H9 (cell line): ENCODE results near the gene FGF4. TPM values are rescaled to one million over a fixed set of nuclear protein-coding genes. Genes with fewer than 3 reads are reported as not detected.

ENCODE experiments used
- DNase-seq: peaks from one replicate; pipeline ENCODE4 v3.0.0-alpha.2; 2017
- H2AFZ ChIP-seq: one replicate; pipeline ENCODE4 v1.6.1; 2013; ENCODE audit warnings: mild to moderate bottlenecking, low read length, control low read depth, moderate library complexity
- H2AK5ac ChIP-seq: 2 replicates; pipeline ENCODE4 v1.6.1; 2013; ENCODE audit warnings: low read length, control low read depth, mixed read lengths; ENCODE audit not compliant: insufficient read length
- H2BK120ac ChIP-seq: one replicate; pipeline ENCODE4 v1.6.1; 2013; ENCODE audit warnings: low read depth, mild to moderate bottlenecking, low read length, control low read depth, inconsistent platforms; ENCODE audit not compliant: poor library complexity, severe bottlenecking
- H2BK12ac ChIP-seq: 2 replicates; pipeline ENCODE4 v1.6.1; 2013; ENCODE audit warnings: low read length, control low read depth, mixed read lengths, low read depth; ENCODE audit not compliant: insufficient read length
- H2BK15ac ChIP-seq: 2 replicates; pipeline ENCODE4 v1.6.1; 2013; ENCODE audit warnings: low read depth, low read length, control low read depth
- H2BK20ac ChIP-seq: one replicate; pipeline ENCODE4 v1.6.1; 2013; ENCODE audit warnings: low read depth, mild to moderate bottlenecking, low read length, control low read depth, inconsistent platforms; ENCODE audit not compliant: poor library complexity, severe bottlenecking
- H2BK5ac ChIP-seq: 2 replicates; pipeline ENCODE4 v1.6.1; 2013; ENCODE audit warnings: low read length, control low read depth, mixed read lengths; ENCODE audit not compliant: insufficient read length
- H3K14ac ChIP-seq: 2 replicates; pipeline ENCODE4 v1.6.1; 2013; ENCODE audit warnings: low read length, control low read depth; ENCODE audit not compliant: insufficient read depth
- H3K18ac ChIP-seq: 2 replicates; pipeline ENCODE4 v1.6.1; 2013; ENCODE audit warnings: low read depth, mild to moderate bottlenecking, mixed read lengths, low read length, control low read depth; ENCODE audit not compliant: insufficient read length
- H3K23ac ChIP-seq: 2 replicates; pipeline ENCODE4 v1.6.1; 2013; ENCODE audit warnings: low read length, control low read depth, mixed read lengths, low read depth; ENCODE audit not compliant: insufficient read length
- H3K23me2 ChIP-seq: 2 replicates; pipeline ENCODE4 v1.6.1; 2013; ENCODE audit warnings: low read depth, mild to moderate bottlenecking, mixed read lengths, low read length, control low read depth; ENCODE audit not compliant: insufficient read length, poor library complexity, severe bottlenecking
- H3K27ac ChIP-seq: 2 replicates; pipeline ENCODE4 v1.5.1; 2013; ENCODE audit warnings: low read length, control low read depth, mixed read lengths, low read depth; ENCODE audit not compliant: insufficient read length
- H3K27me3 ChIP-seq: 2 replicates; pipeline ENCODE4 v1.6.1; 2013; ENCODE audit warnings: low read length, control low read depth, inconsistent platforms; ENCODE audit not compliant: insufficient read depth
- H3K4ac ChIP-seq: 2 replicates; pipeline ENCODE4 v1.6.1; 2013; ENCODE audit warnings: low read depth, mild to moderate bottlenecking, control low read depth, inconsistent platforms, low read length, moderate library complexity
- H3K4me1 ChIP-seq: 2 replicates; pipeline ENCODE4 v1.6.1; 2013; ENCODE audit warnings: low read length, control low read depth, inconsistent platforms; ENCODE audit not compliant: insufficient read depth
- H3K4me2 ChIP-seq: 2 replicates; pipeline ENCODE4 v1.6.1; 2013; ENCODE audit warnings: low read length, control low read depth, mixed read lengths; ENCODE audit not compliant: insufficient read length, insufficient read depth
- H3K56ac ChIP-seq: 2 replicates; pipeline ENCODE4 v1.6.1; 2013; ENCODE audit warnings: low read depth, mild to moderate bottlenecking, mixed read lengths, low read length, control low read depth; ENCODE audit not compliant: insufficient read length
- H3K79me1 ChIP-seq: 2 replicates; pipeline ENCODE4 v1.6.1; 2013; ENCODE audit warnings: low read depth, mild to moderate bottlenecking, moderate library complexity, low read length, control low read depth, inconsistent platforms; ENCODE audit not compliant: insufficient read depth, poor library complexity, severe bottlenecking
- H3K79me2 ChIP-seq: 2 replicates; pipeline ENCODE4 v1.6.1; 2013; ENCODE audit warnings: low read length, control low read depth, inconsistent platforms; ENCODE audit not compliant: insufficient read depth
- H3K9ac ChIP-seq: 2 replicates; pipeline ENCODE4 v1.6.1; 2013; ENCODE audit warnings: low read length, control low read depth, mixed read lengths; ENCODE audit not compliant: insufficient read length; ENCODE audit errors: extremely low read depth
- H3K9me3 ChIP-seq: one replicate; pipeline ENCODE4 v1.6.1; 2013; ENCODE audit warnings: low read depth, low read length, inconsistent platforms; ENCODE audit not compliant: control insufficient read depth
- H3T11ph ChIP-seq: one replicate; pipeline ENCODE4 v1.6.1; 2013; ENCODE audit warnings: mild to moderate bottlenecking, low read length, control low read depth, inconsistent platforms
- H4K20me1 ChIP-seq: one replicate; pipeline ENCODE4 v1.6.1; 2013; ENCODE audit not compliant: control insufficient read depth, insufficient read length, insufficient read depth
- H4K5ac ChIP-seq: 2 replicates; pipeline ENCODE4 v1.6.1; 2013; ENCODE audit warnings: low read depth, mild to moderate bottlenecking, mixed read lengths, low read length, control low read depth; ENCODE audit not compliant: insufficient read length
- H4K8ac ChIP-seq: replicated peaks from 2 replicates; pipeline ENCODE4 v1.6.1; 2013; ENCODE audit warnings: low read length, control low read depth, mixed read lengths, low read depth; ENCODE audit not compliant: insufficient read length
- H4K91ac ChIP-seq: 2 replicates; pipeline ENCODE4 v1.6.1; 2013; ENCODE audit warnings: low read depth, mild to moderate bottlenecking, moderate library complexity, mixed read lengths, low read length, control low read depth; ENCODE audit not compliant: insufficient read length
- H3K27ac Mint-ChIP-seq, 3 experiments: 2 replicates in 2 of 3; 3 replicates in 1 of 3; pipeline ENCODE4 v1.8.0; 2020 to 2021; ENCODE audit warnings: mixed read lengths in 3 of 3, mild to moderate bottlenecking in 1 of 3, moderate library complexity in 1 of 3
- H3K27me3 Mint-ChIP-seq: 2 replicates; pipeline ENCODE4 v1.8.0; 2021; ENCODE audit warnings: low read depth, mild to moderate bottlenecking, moderate library complexity, mixed read lengths
- H3K36me3 Mint-ChIP-seq, 3 experiments: 2 replicates in 2 of 3; 3 replicates in 1 of 3; pipeline ENCODE4 v1.8.0; 2020 to 2021; ENCODE audit warnings: low read depth in 3 of 3, mixed read lengths in 3 of 3; ENCODE audit not compliant: insufficient read depth in 1 of 3
- H3K4me1 Mint-ChIP-seq, 2 experiments: 2 replicates each; pipeline ENCODE4 v1.8.0; 2020; ENCODE audit warnings: mixed read lengths in 2 of 2
- H3K4me3 Mint-ChIP-seq, 2 experiments: 2 replicates in 1 of 2; 3 replicates in 1 of 2; pipeline ENCODE4 v1.8.0; 2020 to 2021; ENCODE audit warnings: mild to moderate bottlenecking in 2 of 2, mixed read lengths in 2 of 2, moderate library complexity in 1 of 2
- H3K9me3 Mint-ChIP-seq, 2 experiments: 2 replicates in 1 of 2; 3 replicates in 1 of 2; pipeline ENCODE4 v1.8.0; 2020; ENCODE audit warnings: mild to moderate bottlenecking in 2 of 2, mixed read lengths in 2 of 2, moderate library complexity in 1 of 2
- WGBS: extraction: QIAGEN DNeasy Blood & Tissue Kit; methylation state at CpG from one replicate; pipeline ENCODE4 v1.1.7; 2013; ENCODE audit warnings: missing lambda C conversion rate, low lambda C conversion rate, mixed read lengths; ENCODE audit not compliant: insufficient read length; ENCODE audit errors: extremely low coverage; 5-methylcytosine and 5-hydroxymethylcytosine counted together
- total RNA-seq: library from RNA; stranded (reverse); gene quantifications from 2 replicates; pipeline ENCODE4 v1.2.1, GENCODE V29; 2021
- TF ChIP-seq, protein P1 (sequence below): fragments of 200-600 bp; sonication (generic); conservative IDR thresholded peaks from 3 replicates; pipeline ENCODE4 v1.8.0; 2021; ENCODE audit warnings: antibody characterized with exemption, mild to moderate bottlenecking

The FGF4 gene
- total RNA-seq, 1 experiment from 2014 or later: 0.68 TPM

DNA sequence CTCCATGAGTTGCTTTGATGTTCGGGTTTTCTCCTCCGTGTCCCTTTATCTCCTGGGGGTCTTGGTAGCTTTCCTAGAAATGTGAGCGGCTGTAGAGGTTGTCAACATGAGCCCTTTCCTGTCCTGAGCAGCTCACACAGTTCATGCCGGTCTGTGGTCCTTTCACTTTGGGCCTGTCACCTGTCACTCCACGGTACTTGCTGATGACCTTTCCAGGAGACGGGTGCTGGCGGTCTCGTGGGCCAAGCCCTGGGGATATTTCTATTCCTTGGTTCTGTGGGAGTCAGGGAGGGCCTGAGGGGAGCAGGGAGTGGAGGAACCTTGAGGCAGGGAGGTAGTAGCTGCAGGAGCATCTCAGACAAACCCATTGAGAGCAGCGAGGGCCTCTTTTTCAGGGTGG lies 20.9 kb upstream of the FGF4 start:
- H3T11ph ChIP-seq: no peak overlapping the region
- TF ChIP-seq, protein P1, sequence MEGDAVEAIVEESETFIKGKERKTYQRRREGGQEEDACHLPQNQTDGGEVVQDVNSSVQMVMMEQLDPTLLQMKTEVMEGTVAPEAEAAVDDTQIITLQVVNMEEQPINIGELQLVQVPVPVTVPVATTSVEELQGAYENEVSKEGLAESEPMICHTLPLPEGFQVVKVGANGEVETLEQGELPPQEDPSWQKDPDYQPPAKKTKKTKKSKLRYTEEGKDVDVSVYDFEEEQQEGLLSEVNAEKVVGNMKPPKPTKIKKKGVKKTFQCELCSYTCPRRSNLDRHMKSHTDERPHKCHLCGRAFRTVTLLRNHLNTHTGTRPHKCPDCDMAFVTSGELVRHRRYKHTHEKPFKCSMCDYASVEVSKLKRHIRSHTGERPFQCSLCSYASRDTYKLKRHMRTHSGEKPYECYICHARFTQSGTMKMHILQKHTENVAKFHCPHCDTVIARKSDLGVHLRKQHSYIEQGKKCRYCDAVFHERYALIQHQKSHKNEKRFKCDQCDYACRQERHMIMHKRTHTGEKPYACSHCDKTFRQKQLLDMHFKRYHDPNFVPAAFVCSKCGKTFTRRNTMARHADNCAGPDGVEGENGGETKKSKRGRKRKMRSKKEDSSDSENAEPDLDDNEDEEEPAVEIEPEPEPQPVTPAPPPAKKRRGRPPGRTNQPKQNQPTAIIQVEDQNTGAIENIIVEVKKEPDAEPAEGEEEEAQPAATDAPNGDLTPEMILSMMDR: no peak
- H3K4me1 ChIP-seq: no peaks in the 10 kb centered on the region
- no peaks in the 10 kb centered on the region for H3K27me3 ChIP-seq
- no peak overlapping the region for H2BK20ac ChIP-seq
- H2BK120ac ChIP-seq: no peak overlapping the region
- H3K9me3 Mint-ChIP-seq: peaks cover 3 to 6% of the 10 kb centered on the region in 2 experiments; a peak in 3 of 5 replicates
- H4K5ac ChIP-seq: no peak overlapping the region
- no peak overlapping the region for H3K9ac ChIP-seq
- no peak overlapping the region for H2BK15ac ChIP-seq
- peak overlapping the region in 1 of 3 experiments; percentile 60; a peak in 2 of 7 replicates for H3K27ac Mint-ChIP-seq
- no peak overlapping the region for H2AK5ac ChIP-seq
- H3K4me3 Mint-ChIP-seq: no peak overlapping the region
- peaks cover 4% of the 10 kb centered on the region for H3K23me2 ChIP-seq
- no peak overlapping the region for H3K56ac ChIP-seq
- no peak overlapping the region for H3K18ac ChIP-seq
- H4K20me1 ChIP-seq: no peaks in the 10 kb centered on the region
- peaks cover 0 to 8% of the 10 kb centered on the region in 2 experiments; a peak in 1 of 4 replicates for H3K4me1 Mint-ChIP-seq
- H2BK12ac ChIP-seq: no peak overlapping the region
- no peaks in the 10 kb centered on the region for H3K79me2 ChIP-seq
- no peak overlapping the region for H3K4me2 ChIP-seq
- H2BK5ac ChIP-seq: no peak overlapping the region
- no peak overlapping the region for H2AFZ ChIP-seq
- WGBS: no CpG with 5 or more reads among the region's 9 CpGs
- no peaks in the 10 kb centered on the region for H3K9me3 ChIP-seq
- no peak overlapping the region for H3K4ac ChIP-seq
- peaks cover 3% of the 10 kb centered on the region for H3K27me3 Mint-ChIP-seq
- H3K79me1 ChIP-seq: no peaks in the 10 kb centered on the region
- peaks cover 0 to 3% (median 1%) of the 10 kb centered on the region in 3 experiments; a peak in 3 of 7 replicates for H3K36me3 Mint-ChIP-seq
- H4K8ac ChIP-seq: no peak overlapping the region
- no peak overlapping the region for H4K91ac ChIP-seq
- H3K27ac ChIP-seq: no peak overlapping the region
- DNase-seq: no peak
- H3K23ac ChIP-seq: no peak overlapping the region
- no peak overlapping the region; the same call in 1 of the 2 replicates for H3K14ac ChIP-seq
